ENCODE results near the gene CMTM4.

CMTM4 gene

DNA sequence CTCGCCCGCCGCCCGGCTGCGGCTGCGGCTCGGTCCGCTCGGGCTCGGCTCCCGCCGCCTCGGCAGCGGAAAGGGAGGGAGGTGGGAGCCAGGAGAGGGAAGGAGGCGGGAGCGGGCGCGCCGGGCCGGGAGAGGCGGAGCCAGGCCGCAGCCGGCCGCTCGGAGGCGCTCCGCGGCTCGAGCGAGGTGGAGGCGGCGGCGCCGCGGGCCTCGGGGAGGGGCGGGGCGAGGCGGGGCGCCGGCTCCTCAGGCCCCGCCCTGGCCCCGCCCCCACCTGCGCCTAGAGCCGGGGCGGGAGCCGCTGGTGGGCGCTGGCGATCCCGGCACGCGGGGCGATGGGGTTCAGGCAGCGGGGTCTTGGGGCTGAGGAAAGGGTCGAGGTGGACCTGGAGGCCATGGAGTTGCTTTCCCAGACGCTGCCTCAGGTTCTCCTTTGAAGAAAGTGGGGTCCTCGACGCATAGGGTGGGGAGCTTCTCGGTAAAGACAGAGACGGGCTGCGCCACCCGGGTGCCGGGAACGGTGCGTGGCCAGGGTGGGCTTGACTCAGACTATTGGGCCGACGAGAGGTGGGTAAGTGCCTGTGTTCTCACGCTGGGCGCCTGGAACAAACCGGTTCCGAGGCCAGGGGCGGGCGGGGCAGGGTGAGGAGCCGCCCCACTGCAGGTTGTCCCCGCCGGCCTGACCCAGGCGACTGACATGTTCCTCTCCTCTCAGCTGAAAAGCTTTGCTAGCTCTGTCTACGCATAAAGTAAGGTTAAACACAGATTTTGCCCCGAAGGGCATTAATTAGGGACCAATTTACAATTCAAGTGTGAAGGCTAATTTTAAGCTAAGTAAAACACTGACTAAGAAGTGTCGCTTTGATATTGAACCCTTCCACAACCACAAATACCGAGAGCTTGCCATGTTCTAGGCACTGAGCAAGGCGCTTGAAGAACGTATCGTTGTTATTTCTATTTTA, at the start of gene CMTM4:
TSS of gene CMTM4 (minus strand) at position 75 of the 962 bp plus-strand sequence. CDS start 218 bp downstream, outside the sequence.
- DNase-seq (ENCODE audit: low read depth), result peak; percentile 56

DNA sequence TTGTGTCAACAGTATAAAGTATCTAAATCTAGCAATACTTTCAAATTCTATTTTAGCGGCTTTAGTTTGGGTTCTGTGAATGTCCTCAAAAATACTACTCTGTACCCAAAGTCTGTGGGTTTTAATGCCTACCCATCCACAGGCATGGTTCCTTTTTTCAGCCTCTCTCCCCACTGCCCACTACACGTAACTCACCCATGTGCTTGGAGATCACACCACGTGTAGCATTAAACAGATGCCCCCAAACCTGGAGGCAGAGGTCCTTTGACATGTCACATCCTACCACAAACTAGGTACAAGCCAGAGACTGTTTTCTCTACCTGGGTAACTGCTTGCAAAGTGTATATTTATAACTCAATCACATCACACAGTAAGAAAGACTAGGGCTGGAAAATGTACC, 49.5 kb upstream of the CMTM4 start:
- DNase-seq (ENCODE audit: low read depth), result no peak

DNA sequence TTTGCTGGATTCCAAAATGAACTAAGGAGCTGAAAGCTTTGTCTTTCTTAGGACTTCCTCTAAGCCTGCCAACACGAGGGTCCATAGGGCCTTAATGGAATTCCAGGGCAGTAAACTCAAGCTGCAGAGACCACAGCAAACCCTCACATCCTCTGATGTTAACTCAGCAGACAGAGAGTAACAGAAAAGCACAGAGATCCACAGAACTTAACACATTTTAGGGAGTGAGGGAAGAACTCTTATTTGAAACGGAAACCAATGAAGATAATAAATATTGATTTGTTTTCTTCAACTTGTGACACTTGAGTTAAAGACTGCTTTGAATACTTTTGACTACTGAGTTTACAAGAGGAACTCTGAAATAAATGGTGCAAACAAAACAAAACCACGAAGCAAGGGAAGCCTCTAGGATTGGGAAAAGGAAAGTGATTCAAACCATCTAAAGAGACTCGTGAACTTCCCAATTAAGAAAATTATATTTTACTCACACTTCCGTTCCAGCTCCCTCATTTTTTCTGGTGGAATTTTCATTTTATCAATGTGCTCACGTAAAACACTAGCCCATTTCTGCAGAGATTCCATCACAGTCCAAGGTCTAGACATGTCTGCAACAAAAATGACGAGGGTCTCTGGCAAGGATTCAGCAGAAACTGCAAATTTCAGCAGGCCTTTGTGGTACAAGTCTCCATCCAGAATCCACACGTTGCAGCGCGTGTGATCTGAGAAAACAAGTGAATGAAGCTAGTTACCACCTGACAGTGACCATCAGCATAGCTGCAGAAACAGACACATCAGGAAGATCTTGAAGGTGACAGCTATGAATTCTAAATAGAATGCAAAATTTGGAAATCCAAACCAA, 45.6 kb upstream of the CMTM4 start:
- no peak for DNase-seq (ENCODE audit: low read depth)

DNA sequence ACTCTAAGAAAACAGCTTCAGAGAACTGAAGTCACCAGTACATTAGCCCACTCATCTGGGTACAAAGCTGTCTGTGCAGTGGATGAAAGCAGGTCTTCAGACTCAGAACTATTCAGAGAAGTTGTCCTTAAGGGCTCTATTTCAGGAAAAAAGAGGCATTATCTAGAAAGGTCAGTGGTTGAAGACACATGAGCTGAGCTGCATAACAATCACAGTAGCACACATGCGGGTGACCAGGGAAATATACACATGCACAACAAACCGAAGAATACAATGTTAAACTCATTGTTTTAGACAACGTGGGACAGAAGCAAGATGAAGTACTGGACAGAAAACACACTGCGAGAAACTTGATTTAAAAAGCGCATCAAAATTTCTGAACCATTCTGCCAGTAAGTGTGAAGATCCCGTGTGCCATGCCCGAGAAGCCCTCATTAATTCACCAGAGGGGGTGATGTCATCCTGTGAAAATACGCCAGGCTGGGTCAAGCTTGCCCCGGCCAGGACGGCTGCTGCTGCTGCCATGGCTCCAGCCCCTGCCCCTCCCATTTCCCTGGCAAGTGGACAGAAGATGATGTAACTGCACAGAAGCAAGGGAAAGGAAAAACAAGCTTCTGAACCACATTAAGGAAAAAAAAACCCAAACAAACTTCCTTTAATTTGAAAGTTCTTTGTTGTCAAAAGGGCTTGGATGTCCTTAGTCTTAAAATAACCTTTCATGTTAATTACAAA, 44.8 kb upstream of the CMTM4 start:
- DNase-seq (ENCODE audit: low read depth), result no peak

DNA sequence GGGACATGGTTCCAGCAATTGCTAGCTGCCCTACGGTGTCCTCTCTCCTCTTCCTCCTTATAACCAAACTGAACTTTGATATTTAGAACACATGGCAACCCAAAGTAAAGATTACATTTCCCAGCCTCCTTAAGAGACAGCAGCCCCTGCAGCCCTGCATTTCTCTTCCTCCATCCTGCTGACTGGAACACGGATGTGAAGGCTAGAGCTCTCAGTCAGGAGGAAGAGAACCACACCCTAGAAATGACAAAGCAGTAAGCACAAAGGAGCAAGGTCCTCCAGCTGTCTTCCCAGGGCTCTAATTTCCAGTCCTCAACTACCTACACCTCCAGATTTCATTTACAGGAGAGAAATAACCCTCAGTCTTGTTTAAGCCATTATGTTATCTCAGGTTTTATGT, 44.0 kb upstream of the CMTM4 start:
- DNase-seq (ENCODE audit: low read depth), result no peak

DNA sequence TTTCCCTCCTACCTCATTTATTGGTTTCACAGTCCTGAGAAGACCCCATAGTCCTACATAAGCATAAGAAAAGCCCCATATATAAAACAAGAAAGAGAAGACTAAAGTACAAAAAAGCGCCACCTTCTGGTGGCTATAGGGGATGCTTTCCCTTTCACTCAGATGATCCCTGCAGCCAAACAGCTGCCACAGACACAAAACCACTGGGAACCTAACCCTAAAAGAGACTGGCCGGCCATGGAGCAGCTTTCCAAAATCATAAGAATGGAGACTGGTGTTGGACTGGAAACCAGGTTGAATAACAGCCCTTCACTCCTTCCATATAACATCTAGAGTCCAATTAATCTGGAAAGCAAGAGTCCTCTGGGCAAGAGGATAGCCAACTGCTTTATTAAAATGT, 43.5 kb upstream of the CMTM4 start:
- DNase-seq (ENCODE audit: low read depth), result no peak

DNA sequence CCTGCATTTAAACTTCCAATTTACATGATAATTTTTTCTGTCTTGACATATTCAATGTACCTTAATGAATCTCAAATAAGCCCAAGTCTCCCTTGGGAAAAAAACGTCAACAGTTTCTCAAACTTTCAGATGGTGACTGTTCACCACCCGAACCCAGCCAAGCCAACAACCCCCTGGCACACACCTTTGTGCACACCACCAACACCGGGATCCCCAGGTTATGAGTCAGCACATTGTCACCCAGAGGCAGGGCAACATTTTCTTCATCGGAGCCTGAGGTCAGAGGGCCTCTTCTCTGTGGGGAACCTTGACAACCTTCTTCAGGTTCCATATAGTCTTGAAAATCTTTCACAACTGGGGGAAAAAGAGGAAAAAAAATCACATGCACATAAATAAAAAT, 39.3 kb upstream of the CMTM4 start:
- DNase-seq (ENCODE audit: low read depth), result no peak

DNA sequence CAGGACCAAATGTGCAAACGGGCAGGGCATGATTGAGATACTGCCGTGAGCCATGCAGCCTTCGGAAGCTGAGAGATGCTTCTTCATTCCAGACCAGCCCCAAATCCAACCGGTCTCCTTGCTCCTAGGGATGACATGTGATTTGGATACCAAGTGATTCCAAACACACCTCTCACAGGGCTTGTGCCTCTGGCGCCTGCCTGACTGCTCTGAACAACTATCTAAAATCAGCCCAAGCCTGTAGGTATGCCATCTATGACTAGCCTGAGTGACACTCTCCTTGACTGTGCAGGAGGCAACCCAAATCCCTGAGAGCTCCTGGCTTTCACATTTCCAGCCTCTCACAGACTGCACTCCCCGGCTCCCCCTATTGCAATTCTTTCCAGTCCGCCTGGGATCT, 34.6 kb upstream of the CMTM4 start:
- DNase-seq (ENCODE audit: low read depth), result no peak

DNA sequence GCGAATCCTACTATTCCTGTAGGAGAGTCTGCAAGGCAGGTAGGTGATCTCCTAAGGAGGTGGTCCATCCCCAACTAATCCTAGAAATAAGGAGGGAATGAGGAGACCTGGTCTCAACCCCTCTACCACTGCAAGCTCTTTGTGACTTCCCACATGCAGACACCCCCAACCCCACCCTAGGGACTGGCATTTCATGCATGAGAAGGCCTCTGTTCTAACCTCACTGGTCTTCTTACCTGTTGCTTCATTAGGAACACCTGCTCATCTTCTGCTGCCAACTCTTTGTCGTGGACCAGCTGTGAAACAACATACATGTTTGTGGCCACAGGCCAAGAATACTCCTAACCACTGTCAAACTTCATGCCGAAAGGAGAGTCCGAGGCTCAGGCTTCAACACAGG, 32.3 kb upstream of the CMTM4 start:
- no peak for DNase-seq (ENCODE audit: low read depth)

DNA sequence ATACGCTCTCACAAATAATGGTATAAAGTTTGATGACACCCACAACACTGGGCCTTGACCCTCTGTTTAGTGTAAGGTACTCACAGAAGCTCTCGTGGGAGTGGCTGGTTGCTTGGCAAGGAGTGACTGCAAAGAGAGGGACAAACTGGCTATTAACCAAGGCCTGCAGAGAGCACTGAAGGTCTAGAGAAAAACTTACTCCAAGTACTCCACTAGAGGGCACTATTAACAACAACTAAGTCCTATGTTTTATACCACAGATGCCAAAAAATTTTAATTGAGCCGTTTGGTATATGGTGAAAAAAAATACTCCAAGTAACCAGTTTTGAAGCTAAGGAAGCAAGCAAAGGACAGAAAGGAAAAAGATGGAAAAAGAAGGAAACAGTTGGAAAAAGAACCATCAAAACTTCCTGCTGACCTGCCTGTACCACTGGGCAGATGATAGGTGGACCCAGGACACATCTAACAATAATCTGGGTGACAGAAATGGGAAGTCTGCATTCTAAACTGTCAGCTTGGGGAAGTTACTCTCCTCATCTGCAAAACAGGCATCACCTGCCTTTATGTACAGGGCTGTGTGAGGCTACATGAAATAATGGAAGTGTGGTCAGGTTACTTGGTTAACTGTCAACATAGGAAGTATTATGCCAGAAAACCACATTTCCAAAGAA, 31.7 kb upstream of the CMTM4 start:
- DNase-seq (ENCODE audit: low read depth), result no peak

DNA sequence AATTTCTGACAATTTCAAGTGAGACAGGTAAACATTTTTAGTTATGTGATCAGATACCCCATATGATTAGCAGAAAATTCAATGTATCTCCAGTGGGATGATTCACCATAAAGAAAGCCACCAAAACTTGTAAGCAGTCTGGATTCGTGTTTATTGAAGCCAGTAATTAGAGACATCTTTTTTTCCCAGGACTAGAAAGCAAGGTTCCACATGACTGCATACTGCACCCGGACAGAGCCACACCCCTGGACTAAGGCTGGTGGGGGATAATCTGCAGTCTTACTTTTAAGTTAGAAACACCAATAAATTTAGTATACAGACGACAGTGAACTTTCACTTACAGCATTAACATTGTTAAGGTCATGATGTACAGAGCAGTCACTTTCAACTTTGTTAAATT, 24.2 kb upstream of the CMTM4 start:
- no peak for DNase-seq (ENCODE audit: low read depth)

DNA sequence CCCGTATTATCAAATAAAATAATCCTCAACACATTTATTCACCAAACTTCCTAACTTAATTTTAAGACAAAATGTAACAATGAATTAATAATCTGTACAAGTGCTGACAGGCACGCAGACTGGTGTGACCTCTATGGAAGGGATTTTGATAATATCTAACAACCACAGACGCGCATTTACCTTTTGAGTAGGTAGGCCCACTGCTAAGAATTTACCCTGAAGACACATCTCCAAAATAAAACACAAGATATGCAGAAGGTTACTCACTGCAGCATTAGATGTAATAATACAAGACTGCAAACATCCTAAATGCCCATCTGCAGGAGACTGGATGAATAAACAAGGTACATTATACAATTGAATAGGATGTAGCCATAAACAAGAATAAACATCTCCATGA, 22.7 kb upstream of the CMTM4 start:
- DNase-seq (ENCODE audit: low read depth), result no peak

DNA sequence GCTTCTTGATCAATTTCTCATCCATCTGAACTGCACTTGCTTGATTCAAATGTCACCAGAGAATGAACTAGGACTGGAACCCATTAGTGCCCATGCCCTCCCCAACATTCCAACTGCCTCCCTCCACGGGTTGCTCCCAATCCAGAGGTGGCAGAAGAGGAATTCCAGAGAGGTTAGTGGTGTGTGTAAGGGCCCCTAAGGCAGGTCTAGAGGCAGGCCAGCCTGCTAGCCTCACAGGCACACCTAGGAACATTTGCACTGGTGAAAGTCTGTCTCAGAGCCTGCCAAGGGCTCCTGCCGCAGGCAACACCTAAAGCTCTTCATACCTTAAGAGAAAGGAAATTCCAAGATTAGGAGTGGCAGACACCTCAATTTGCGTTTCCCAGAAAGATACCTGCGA, 21.2 kb upstream of the CMTM4 start:
- no peak for DNase-seq (ENCODE audit: low read depth)

DNA sequence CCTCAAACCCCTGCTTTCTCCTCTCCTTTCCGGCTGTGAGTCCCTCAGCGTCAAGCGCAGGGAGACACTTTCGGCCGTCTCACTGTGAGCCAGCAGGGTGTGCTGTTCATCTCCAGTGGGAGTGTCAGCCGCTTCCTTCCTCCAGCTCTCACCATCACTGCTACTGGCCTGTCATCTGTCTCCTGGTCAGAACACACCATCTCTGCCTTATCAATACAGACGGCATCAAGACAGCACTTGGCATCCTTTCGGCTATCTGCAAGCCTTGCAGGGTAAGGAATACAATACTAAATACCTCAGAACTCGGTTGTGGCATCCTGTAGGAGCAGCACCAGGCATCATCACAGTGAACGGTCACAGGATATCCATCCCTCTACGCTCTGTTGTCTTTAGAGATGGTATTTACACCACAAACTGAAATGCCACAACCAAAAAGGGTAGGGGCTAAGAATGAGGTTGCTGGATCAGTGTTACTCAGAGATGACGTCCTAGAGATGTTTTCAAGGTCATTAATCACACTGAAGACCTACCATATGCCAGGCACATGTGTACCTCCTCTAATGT, 20.7 kb upstream of the CMTM4 start:
- DNase-seq (ENCODE audit: low read depth), result no peak

DNA sequence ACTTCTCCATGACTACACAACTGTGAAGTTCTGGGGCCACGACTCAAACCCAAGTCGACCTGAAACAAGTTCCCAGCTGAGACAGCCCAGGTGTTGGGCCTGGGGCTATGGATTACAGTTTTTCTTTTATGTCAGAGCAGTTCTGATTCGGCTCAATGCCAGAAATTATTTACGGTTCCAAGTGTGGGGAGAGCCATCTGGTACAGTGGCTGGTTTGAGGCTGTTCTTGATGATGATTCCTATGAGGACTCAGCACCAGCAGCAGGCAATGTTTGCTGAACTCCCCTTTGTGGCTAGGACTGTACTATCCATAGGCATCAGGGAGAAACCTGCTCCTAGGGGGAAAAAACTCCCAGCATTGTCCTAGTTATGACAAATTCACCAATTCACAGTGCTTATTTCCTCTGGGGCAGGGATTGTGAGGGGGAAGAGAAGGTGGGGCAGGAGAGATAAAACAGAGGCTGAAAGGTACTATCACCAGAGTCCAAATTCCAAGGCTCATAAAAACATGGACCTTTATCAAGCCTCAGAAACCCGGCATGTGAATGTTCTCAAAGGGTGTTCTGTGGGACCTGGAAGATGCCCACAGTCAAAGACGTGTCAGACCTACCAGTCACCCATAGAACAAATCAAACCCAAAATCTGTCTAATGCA, 18.2 kb upstream of the CMTM4 start:
- no peak for DNase-seq (ENCODE audit: low read depth)

DNA sequence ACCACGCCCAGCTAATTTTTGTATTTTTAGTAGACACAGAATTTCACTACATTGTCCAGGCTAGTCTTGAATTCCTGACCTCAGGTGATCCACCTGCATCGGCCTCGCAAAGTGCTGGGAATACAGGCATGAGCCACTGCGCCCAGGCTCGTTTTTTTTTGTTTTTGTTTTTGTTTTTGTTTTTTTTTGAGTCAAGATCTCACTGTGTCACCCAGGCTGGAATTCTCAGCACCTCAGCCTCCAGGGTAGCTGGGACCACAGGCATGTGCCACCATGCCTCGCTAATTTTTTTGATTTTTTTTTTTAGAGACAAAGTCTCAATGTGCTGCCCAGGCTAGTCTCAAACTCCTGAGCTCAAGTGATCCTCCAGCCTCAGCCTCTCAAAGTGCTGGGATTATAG, 17.5 kb upstream of the CMTM4 start:
- no peak for DNase-seq (ENCODE audit: low read depth)

DNA sequence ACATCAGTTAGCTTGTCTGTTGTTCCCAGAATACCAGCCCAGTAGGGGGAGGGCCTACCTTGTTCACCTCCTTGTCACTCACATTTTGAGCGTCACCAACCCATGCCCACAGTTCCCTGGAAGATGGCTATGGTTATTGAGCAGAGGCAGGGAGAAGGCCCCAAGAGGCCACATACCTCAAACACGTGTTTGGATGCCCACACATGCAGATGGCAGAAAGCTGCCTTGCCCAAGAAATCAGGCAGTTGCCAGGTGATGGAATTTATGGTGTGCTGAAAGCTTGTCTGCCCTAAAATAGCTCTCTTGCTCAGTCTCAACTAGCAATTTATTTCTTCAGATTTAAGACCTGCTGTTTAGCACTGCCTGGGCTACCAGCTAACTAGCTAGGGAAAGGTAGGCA, 16.5 kb upstream of the CMTM4 start:
- DNase-seq (ENCODE audit: low read depth), result no peak

DNA sequence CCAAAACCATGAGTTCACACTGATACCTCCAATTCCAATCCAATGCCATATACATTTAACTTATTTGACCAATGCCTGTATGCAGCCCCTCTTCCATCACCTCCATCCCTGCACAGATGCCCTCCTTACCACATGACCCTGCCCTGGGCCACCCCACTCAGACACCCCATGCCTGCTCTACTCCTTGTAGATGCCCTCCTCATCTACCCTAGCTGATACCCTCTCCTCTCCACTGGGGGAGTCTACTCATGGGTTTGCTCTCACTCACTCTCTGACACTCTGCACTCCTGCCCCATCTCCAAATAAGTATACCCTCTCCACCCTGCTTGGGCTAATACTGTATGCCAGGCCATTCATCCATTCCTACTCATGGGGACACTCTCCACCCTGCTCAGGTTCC, 16.0 kb upstream of the CMTM4 start:
- no peak for DNase-seq (ENCODE audit: low read depth)

DNA sequence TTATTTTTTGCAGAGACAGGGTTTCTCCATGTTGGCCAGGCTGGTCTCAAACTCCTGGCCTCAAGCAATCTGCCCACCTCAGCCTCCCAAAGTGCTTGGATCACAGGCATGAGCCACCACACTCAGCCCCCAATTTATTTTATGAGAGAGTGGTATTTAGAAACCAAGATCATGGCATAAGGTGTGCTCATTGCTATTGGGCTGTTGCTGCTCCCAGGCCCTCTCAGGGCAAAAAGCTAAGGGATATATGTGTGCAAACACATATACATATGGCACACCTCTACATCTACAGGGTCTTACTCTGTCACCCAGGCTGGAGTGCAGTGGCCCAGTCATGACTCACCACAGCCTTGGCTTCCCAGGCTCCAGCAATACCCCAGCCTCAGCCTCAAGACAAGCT, 15.0 kb upstream of the CMTM4 start:
- DNase-seq (ENCODE audit: low read depth), result no peak

DNA sequence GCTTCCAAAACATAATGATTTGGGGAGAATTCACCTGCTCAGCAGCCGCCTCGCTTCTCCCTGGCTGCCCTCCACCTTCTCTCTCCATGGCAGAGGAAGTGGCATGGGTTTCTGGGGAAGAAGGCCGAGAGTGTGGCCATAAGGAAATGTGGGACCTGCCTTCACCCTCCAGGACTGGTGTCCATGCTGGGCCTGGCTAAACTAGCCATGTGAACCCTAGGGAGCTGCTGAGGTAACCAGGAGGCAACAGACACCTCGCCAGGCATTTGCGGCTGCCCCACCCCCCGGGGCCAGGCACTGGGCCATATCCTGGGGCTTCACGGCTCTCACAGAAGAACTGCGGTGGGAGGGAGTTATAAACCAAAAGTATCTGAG, 9.9 kb upstream of the CMTM4 start:
- DNase-seq (ENCODE audit: low read depth), result no peak

All from stimulated activated CD8-positive, alpha-beta memory T cell treated with anti-CD3 and anti-CD28 coated beads, Interleukin-15, amount 100 ng/mL, for 24 hours (primary cell).